GM13977 (cell line): ENCODE data around the gene PTPN9.
"Not testable (repeated sequence)": the region's sequence is repeated elsewhere in the genome, so short reads cannot be mapped to it uniquely, and the experiment has no call there.

Experiments
- DNase-seq: peaks from one replicate; pipeline ENCODE4 v3.0.0; 2012; ENCODE audit warnings: low spot score
- in situ Hi-C: fragments of 300-500 bp; cut with MboI; formaldehyde crosslinking; loops from one replicate; pipeline ENCODE4 v1.12.0; 2022; ENCODE audit warnings: low sequenced_read_pairs, low pct_unique_long_range_greater_than_20kb, mixed read lengths, inconsistent platforms; ENCODE audit not compliant: unreplicated experiment
- TF ChIP-seq, protein P1 (sequence below): IDR thresholded peaks from 2 replicates; pipeline ENCODE4 v1.5.1; 2012; ENCODE audit warnings: mild to moderate bottlenecking, control low read depth; ENCODE audit not compliant: insufficient read depth; ENCODE audit errors: extremely low read depth, missing control alignments

PTPN9 gene

DNA sequence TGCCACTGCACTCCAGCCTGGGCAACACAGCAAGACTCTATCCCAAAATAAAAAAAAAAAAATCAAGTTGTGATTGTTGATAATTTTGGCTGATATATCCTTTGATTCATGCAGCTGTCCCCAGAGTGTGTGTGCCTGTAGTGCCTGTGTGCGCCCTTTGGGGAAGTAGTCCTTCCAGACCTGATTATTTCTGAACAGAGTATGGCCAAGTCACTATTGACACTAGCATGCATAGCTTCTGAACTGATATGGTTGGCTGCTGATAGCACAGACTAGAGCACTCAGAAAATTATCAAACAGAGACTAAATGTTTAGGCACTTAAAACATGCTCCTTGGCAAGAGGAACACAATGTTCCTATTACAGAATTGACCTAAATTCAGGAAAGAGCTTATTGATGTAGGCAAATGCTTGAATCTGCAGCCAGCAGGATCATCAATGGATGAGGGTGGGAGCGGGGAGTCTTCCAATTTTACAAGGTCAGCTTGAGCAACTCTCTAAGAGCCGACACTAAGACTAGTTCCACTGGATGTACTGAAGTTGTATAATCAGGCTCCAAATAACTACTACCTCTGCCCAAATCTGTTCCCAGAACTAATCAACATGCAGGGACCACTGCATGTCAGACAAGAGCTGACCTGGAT lies 17.7 kb upstream of the PTPN9 start:
- TF ChIP-seq, protein P1, sequence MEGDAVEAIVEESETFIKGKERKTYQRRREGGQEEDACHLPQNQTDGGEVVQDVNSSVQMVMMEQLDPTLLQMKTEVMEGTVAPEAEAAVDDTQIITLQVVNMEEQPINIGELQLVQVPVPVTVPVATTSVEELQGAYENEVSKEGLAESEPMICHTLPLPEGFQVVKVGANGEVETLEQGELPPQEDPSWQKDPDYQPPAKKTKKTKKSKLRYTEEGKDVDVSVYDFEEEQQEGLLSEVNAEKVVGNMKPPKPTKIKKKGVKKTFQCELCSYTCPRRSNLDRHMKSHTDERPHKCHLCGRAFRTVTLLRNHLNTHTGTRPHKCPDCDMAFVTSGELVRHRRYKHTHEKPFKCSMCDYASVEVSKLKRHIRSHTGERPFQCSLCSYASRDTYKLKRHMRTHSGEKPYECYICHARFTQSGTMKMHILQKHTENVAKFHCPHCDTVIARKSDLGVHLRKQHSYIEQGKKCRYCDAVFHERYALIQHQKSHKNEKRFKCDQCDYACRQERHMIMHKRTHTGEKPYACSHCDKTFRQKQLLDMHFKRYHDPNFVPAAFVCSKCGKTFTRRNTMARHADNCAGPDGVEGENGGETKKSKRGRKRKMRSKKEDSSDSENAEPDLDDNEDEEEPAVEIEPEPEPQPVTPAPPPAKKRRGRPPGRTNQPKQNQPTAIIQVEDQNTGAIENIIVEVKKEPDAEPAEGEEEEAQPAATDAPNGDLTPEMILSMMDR: no peak
- no peak for DNase-seq
- in situ Hi-C loops: no loop called here

DNA sequence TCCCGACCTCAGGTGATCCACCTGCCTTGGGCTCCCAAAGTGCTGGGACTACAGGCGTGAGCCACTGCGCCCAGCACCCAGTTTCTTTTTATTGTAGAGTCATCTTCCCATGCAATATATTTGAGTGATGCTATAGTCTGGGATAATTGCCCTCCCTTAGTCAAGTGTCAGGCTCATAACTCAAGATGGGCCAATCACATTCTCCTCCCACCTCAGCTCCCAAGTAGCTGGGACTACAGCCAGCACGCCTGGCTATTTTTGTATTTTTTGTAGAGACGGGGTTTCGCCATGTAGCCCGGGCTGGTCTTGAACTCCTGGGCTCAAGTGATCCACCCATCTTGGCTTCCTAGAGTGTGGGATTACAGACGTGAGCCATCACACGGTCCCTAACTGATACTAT lies 15.2 kb upstream of the PTPN9 start:
- in situ Hi-C loops: no loop called here
- no peak for DNase-seq

DNA sequence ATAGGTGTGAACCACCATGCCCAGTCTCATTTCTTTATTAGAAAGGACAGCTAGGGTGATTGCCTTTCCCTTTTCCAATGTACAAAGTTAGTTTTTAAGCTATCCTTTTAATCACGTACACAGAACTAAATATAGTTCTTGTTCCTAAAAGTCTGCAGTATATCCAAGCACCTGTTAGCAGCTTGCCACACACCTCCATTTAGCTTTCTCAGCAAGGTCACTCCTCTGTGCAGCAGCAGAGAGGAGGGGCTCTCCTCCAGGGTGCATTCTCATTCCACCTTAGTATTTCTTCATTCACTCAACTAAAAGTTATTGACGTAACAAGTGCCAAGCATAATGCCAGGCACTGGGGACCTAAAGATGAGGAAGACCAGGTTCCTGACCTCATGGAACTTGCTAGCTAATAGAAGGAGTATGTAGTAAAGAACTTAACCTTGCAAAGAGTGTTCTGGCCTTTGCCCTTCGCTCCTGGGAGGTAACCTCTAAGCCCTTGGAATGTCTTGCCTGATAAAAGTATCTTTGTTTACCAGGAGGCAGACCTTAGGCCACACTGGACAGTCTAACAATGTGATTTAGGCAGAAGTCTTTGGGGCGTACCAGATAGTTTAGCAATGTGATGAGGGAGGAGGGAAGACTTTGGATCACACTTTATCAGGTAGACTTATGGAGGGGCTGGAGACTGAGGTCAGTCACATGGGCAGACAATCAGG lies 12.7 kb upstream of the PTPN9 start:
- DNase-seq: no peak
- in situ Hi-C loops: no loop called here
- TF ChIP-seq, protein P1: no peak

More for the DNA sequence above, 15.2 kb upstream of the PTPN9 start:
- TF ChIP-seq, protein P1: no peak

DNA sequence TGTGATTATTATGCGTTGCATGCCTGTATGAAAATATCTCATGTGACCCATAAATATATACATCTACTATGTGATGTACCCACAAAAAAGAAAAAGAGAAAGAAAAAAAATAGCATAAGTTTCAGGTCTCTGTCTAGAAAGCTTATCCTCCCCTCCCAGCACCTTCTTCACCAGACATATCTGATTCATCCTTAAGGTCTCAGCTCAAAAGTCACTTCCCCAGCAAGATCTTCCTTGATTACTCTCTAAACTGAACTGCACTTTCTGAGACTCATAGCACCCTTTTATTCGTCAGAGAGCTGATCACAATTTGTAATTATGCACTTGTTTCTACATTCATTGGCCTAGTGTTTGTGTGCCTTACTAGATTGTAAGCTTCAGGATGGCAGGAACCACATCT lies 11.1 kb upstream of the PTPN9 start:
- no peak for DNase-seq
- in situ Hi-C loops: no loop called here
- TF ChIP-seq, protein P1: no peak

DNA sequence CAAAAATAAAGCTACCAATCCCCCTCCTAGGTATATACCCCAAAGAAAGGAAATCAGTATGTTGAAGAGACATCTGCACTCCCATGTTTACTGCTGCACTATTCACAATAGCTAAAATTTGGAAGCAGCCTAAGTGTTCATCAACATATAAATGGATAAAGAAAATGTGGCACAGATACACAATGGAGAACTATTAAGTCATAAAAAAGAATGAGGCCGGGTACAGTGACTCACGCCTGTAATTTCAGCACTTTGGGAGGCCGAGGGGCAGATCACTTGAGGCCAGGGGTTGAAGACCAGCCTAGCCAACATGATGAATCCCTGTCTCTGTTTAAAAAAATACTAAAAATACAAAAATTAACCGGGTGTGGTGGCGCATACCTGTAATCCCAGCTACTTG lies 10.0 kb upstream of the PTPN9 start:
- TF ChIP-seq, protein P1: no peak
- in situ Hi-C loops: no loop called here
- DNase-seq: no peak

DNA sequence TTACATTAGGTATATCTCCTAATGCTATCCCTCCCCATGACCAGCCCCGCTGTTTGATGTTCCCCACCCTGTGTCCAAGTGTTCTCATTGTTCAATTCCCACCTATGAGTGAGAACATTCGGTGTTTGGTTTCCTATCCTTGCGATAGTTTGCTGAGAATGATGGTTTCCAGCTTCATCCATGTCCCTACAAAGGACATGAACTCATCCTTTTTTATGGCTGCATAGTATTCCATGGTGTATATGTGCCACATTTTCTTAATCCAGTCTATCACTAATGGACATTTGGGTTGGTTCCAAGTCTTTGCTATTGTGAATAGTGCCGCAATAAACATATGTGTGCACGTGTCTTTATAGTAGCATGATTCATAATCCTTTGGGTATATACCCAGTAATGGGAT lies 7.3 kb upstream of the PTPN9 start:
- in situ Hi-C loops, DNase-seq: not testable (repeated sequence)

DNA sequence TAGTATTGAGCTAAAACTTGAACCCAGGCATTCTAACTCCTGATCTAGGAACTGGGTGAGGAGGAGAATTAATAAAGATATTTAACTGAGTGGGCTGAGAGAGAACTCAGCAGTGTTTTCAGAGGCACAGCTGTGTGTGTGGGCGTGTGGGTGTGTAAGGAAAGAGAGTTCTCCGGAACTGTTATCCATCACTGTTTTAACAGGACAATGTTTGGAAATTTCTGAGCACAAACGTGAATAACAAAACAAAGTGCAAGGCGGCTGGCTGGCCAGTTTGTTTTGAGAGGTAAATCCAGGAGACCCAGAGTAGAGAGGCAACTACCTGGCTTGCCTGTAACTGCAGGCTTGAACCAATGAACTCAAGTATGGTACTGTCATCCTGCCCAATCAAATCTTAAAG lies 5.0 kb upstream of the PTPN9 start:
- DNase-seq: no peak
- TF ChIP-seq, protein P1: no peak
- in situ Hi-C loops: no loop called here
